GM12878 (cell line): Measurements from ENCODE around the gene PCIF1. TPM values are rescaled to one million over a fixed set of nuclear protein-coding genes. Genes with fewer than 3 reads are reported as not detected.
"Not testable (repeated sequence)": the region's sequence is repeated elsewhere in the genome, so short reads cannot be mapped to it uniquely, and the experiment has no call there.

Source experiments
- ATAC-seq: fragments of 200-7000 bp; cut with Tn5 transposase; 3 replicates; pipeline ENCODE4 v1.9.1; 2020; ENCODE audit warnings: mild to moderate bottlenecking, moderate library complexity
- BruUV-seq: library from RNA; stranded (reverse); fragments of 400-500 nt; replicated peaks from 2 replicates; lab custom pipeline; 2021; lab: Mats Ljungman, UMichigan
- CTCF ChIA-PET: fragments of 300-600 bp; sonication (Branson Sonifier 250); formaldehyde crosslinking; extraction: SDS; loops from one replicate; lab custom pipeline; 2021; ENCODE audit warnings: inconsistent platforms; lab: Yijun Ruan, JAX
- POLR2A ChIA-PET: fragments of 350-600 bp; formaldehyde crosslinking; extraction: SDS; loops from one replicate; lab custom pipeline; 2021; ENCODE audit warnings: inconsistent platforms; lab: Charles Lee
- RAD21 ChIA-PET: fragments of 300-600 bp; sonication (Branson Sonifier 250); formaldehyde crosslinking; loops from one replicate; lab custom pipeline; 2023; ENCODE audit warnings: antibody characterized with exemption; ENCODE audit not compliant: unreplicated experiment; lab: Charles Lee
- SMC1A ChIA-PET: fragments of 300-600 bp; sonication (Branson Sonifier 250); formaldehyde crosslinking; loops from one replicate; lab custom pipeline; 2023; ENCODE audit not compliant: unreplicated experiment, uncharacterized antibody; lab: Charles Lee
- DNase-seq: peaks from one replicate; pipeline ENCODE4 v3.0.0-alpha.2; 2011; ENCODE audit warnings: low read depth, low spot score
- FAIRE-seq: peaks from 3 replicates; lab custom pipeline; 2011; peaks lifted over from hg19 to GRCh38; lab: Jason Lieb, UNC
- H2AFZ ChIP-seq: 2 replicates; pipeline ENCODE4 v1.6.0; 2011; ENCODE audit warnings: low read depth, low read length, control low read depth; ENCODE audit not compliant: control insufficient read depth
- H3K27ac ChIP-seq: 2 replicates; pipeline ENCODE4 v1.5.1; 2011; ENCODE audit warnings: control low read depth; ENCODE audit not compliant: control insufficient read depth, insufficient read depth
- H3K27me3 ChIP-seq, 2 experiments: replicated peaks in 1 of 2; 2 replicates each; pipeline versions ENCODE4 v1.6.0 to v1.6.1; 2011; ENCODE audit warnings: low read length in 1 of 2; ENCODE audit not compliant: control insufficient read depth in 2 of 2, insufficient read depth in 2 of 2
- H3K36me3 ChIP-seq, 2 experiments: 2 replicates each; pipeline ENCODE4 v1.5.1; 2011; ENCODE audit warnings: low read length in 1 of 2; ENCODE audit not compliant: control insufficient read depth in 2 of 2, insufficient read depth in 2 of 2
- H3K4me1 ChIP-seq: 2 replicates; pipeline ENCODE4 v1.6.1; 2011; ENCODE audit warnings: mild to moderate bottlenecking, low read length, moderate library complexity, mixed read lengths; ENCODE audit not compliant: control insufficient read depth, insufficient read depth
- H3K4me2 ChIP-seq: 2 replicates; pipeline ENCODE4 v1.6.0; 2011; ENCODE audit warnings: control low read depth; ENCODE audit not compliant: control insufficient read depth, insufficient read depth
- H3K4me3 ChIP-seq: fragments of 200-600 bp; sonication (generic); 2 replicates; pipeline ENCODE4 v1.5.1; 2016
- H3K79me2 ChIP-seq: 2 replicates; pipeline ENCODE4 v1.6.0; 2011; ENCODE audit warnings: low read length; ENCODE audit not compliant: control insufficient read depth, insufficient read depth
- H3K9ac ChIP-seq: 2 replicates; pipeline ENCODE4 v1.8.0; 2011; ENCODE audit warnings: low read length, control low read depth, mixed read lengths; ENCODE audit not compliant: control insufficient read depth, insufficient read depth
- H3K9me3 ChIP-seq: replicated peaks from 3 replicates; pipeline ENCODE4 v1.5.1; 2011; ENCODE audit warnings: mild to moderate bottlenecking, low read length; ENCODE audit not compliant: control insufficient read depth, insufficient read depth
- H4K20me1 ChIP-seq: 2 replicates; pipeline ENCODE4 v1.6.0; 2011; ENCODE audit not compliant: control insufficient read depth, insufficient read depth
- POLR2A ChIP-seq: IDR thresholded peaks from 2 replicates; pipeline ENCODE4 v1.6.1; 2011; ENCODE audit warnings: low read depth, mild to moderate bottlenecking, low read length
- RAD21 ChIP-seq: IDR thresholded peaks from 2 replicates; pipeline ENCODE4 v1.6.1; 2011; ENCODE audit warnings: mild to moderate bottlenecking, low read depth, low read length, moderate library complexity; ENCODE audit not compliant: insufficient read depth
- WGBS: methylation state at CpG from one replicate; pipeline ENCODE4 v1.1.6; 2016; ENCODE audit warnings: low lambda C conversion rate; ENCODE audit not compliant: insufficient replicate concordance, insufficient coverage; ENCODE audit errors: missing lambda C conversion rate; 5-methylcytosine and 5-hydroxymethylcytosine counted together
- in situ Hi-C: fragments of 300-500 bp; cut with MboI; formaldehyde crosslinking; loops from 9 replicates; pipeline ENCODE4 v1.14.3; 2018; ENCODE audit warnings: mixed read lengths
- intact Hi-C: fragments of 100-400 bp; cut with micrococcal nuclease; formaldehyde crosslinking; loops from one replicate; pipeline ENCODE4 v1.14.2; 2022; ENCODE audit not compliant: unreplicated experiment
- polyA plus RNA-seq, 11 experiments: library from polyadenylated mRNA; depleted of rRNA in 4 of 11; unstranded in 6 of 11; stranded (reverse) in 5 of 11; fragments of >200 nt; fragmentation: Nextera tagmentation in 4 of 11; fragmentation: Illumina TruSeq in 1 of 11; extraction: Ambion mirVana in 4 of 11; extraction: Trizol in 1 of 11; gene quantifications; 1 replicate in 1 of 11; 2 replicates in 10 of 11; pipeline versions ENCODE4 v1.2.1 to v1.2.3, GENCODE V29; 2011 to 2016; ENCODE audit warnings: inconsistent platforms in 2 of 11, missing spikeins in 2 of 11, low read depth in 1 of 11
- total RNA-seq, 4 experiments: library from RNA; depleted of rRNA in 3 of 4; stranded (reverse); fragments of >200 nt in 3 of 4; fragmentation: Illumina TruSeq in 1 of 4; extraction: Trizol in 1 of 4; gene quantifications; 2 replicates each; pipeline versions ENCODE4 v1.2.1 to v1.2.3, GENCODE V29; 2013 to 2021

PCIF1 gene
- total and polyA plus RNA-seq, 10 of the 15 experiments (the other 5 are each of a cell fraction or from before 2014, with no cell fraction given), result 8.4 to 32.9 (median 17.6) TPM

DNA sequence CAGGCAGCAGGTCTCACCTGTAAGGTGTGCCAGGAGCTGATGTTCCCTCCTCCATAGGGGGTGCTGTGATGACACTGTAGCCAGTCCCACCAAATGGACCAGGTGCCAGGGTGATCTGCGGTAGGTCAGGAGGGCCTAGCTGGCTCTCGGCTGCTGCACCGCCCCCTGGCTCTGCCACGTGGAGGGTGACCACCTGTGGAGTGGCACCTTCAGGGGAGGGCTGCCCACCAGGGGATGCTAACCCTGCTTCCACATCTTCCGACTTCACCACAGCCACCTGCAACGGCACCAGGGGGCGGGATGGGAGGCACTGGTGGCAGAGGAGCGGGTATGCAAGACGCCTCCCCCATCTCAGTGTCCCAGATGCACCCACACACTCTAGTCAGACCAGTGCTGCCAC lies 19.2 kb downstream of the PCIF1 start:
- no peak for FAIRE-seq
- Histone ChIP-seq H3K9ac (no peak overlapping the region), H3K27ac (no peak overlapping the region), H3K36me3 (peaks cover 13 to 46% of the 10 kb centered on the region in 2 experiments), H3K4me1 (no peaks in the 10 kb centered on the region), H2AFZ (no peak overlapping the region), H3K79me2 (no peaks in the 10 kb centered on the region), H3K4me3 (no peak overlapping the region), H4K20me1 (no peaks in the 10 kb centered on the region), H3K9me3 (no peaks in the 10 kb centered on the region), H3K4me2 (no peak overlapping the region), H3K27me3 (no peaks in the 10 kb centered on the region)
- ChIA-PET CTCF (interaction anchor here (1.2 to 1.3 kb wide), 3 partner anchors 16 to 154 kb away, joined by 3 to 5 read pairs (median 4); no protein-coding TSS in a partner anchor), RAD21 (no interaction called here), SMC1A (interaction anchor here (1.0 to 1.3 kb wide), 2 partner anchors 10 to 155 kb away, joined by 3 to 4 read pairs; no protein-coding TSS in a partner anchor), POLR2A (interaction anchor here (0.9 kb wide), 1 partner anchor 139 kb away, joined by 3 read pairs; no protein-coding TSS in a partner anchor)
- in situ Hi-C loops, result no loop called here
- no peak for DNase-seq
- 87% methylated on average over 9 of the region's 9 CpGs for WGBS
- intact Hi-C loops, result no loop called here
- TF ChIP-seq RAD21 (no peak), POLR2A (peak; percentile 62; the same call in 1 of the 2 replicates)
- ATAC-seq, result no peak
- BruUV-seq, result no TSS peak

DNA sequence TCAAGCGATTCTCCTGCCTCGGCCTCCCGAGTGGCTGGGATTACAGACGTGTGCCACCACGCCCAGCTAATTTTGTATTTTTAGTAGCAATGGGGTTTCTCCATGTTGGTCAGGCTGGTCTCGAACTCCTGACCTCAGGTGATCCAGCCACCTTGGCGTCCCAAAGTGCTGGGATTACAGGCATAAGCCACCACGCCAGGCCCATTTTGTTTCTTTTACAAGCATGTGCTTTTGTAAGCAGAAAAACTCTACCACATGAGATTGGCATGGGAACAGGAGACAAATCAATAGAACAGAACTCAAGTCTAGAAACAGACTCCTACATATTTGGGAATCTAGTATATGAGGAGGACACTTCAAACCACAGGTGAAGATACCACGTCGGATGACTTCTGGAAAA lies 21.8 kb downstream of the PCIF1 start:
- WGBS, result 87% methylated on average over 10 of the region's 10 CpGs
- H3K4me1 ChIP-seq, SMC1A ChIA-PET, BruUV-seq, DNase-seq, in situ Hi-C loops, H3K79me2 ChIP-seq, H2AFZ ChIP-seq, RAD21 ChIA-PET, H4K20me1 ChIP-seq, H3K27me3 ChIP-seq, POLR2A ChIA-PET, H3K9me3 ChIP-seq, ATAC-seq, H3K4me3 ChIP-seq, H3K27ac ChIP-seq, FAIRE-seq, intact Hi-C loops, H3K9ac ChIP-seq, H3K4me2 ChIP-seq: not testable (repeated sequence)
- CTCF ChIA-PET, result interaction anchor here (0.6 kb wide), 1 partner anchor 82 kb away, joined by 3 read pairs; no protein-coding TSS in a partner anchor
- H3K36me3 ChIP-seq, result peaks cover 18 to 47% of the 10 kb centered on the region in 2 experiments; a peak in 3 of 4 replicates
